HT1080 (cell line): Measurements from ENCODE around the gene CACNG3. TPM values are rescaled to one million over a fixed set of nuclear protein-coding genes. Genes with fewer than 3 reads are reported as not detected.
"Not testable (repeated sequence)": the region's sequence is repeated elsewhere in the genome, so short reads cannot be mapped to it uniquely, and the experiment has no call there.

Experiments
- DNase-seq: peaks from one replicate; pipeline ENCODE4 v3.0.0-alpha.2; 2015; ENCODE audit warnings: low read depth
- total RNA-seq: library from RNA; depleted of rRNA; stranded (reverse); fragments of >200 nt; shearing (Covaris generic); gene quantifications from 2 replicates; pipeline ENCODE4 v1.2.3, GENCODE V29; 2014

Gene CACNG3
- total RNA-seq, 1 experiment from 2014 or later: not detected

DNA sequence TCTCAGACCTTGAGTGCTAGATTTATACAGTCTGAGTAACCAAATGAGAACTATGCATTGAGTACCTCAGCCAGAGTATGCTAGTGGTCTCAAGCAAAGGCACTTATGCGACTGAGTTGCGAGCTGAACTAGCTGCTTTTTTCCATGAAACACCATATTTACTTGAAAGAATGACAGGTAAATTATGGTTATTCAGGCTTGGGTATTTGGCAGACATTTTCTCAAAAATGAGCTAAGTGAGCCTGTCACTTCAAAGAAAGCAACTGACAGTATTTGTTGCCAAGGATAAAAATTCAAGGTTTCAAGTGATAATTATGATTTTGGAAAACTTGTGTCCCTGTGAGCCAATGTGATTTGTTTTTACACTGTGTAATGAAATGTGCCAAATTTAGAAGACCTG is 19.3 kb downstream of the CACNG3 start:
- no peak for DNase-seq

DNA sequence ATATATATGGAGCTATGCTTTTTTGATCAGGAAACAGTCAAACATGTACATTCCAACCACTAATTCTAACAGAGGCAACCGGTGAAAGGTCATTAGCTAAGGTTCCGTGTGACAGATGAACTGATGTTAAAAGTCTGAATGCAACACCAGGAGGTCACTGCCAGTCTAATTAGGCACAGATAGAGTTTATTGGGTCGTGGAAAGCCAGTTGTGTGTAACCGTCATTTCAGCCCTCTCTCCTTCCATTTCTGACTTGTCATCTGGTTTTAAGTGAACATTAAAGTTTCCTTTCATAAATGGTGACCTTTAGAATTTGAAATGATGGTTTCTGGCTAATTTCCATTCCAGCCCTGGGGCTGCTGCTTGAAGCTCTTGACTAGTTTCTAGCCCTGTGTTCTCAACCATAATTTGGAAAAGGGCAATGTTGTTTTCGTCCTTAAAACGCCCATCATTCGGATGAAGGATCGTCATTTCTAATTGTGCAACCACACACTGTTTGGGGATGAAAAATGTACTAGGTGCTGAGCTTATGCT is 23.9 kb downstream of the CACNG3 start:
- no peak for DNase-seq

GRCh38 chr16:24281466-24281865 is 25.3 kb downstream of the CACNG3 start:
- DNase-seq: no peak

DNA sequence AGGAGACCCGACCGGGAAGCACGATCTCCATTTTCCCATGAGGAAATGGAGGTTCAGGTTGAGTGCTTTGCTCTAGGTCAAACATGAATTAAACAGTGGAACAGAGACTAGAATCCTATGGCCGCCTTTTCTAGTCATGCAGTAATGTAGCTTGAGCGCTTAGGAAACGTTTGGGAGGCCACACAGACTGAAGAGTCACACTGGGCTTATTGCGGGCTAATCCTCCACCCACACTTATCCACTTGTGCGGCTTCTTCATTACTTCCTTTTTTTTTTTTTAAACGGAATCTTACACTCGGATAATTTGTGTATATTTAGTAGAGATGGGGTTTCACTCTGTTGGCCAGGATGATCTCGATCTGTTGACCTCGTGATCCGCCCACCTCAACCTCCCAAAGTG is 26.0 kb downstream of the CACNG3 start:
- DNase-seq: no peak

GRCh38 chr16:24286741-24287405 is 30.7 kb downstream of the CACNG3 start:
- DNase-seq: no peak

- no peak for DNase-seq
Observed at GRCh38 chr16:24288516-24288915, 32.4 kb downstream of the CACNG3 start.

GRCh38 chr16:24289166-24289700 is 33.1 kb downstream of the CACNG3 start:
- no peak for DNase-seq

DNA sequence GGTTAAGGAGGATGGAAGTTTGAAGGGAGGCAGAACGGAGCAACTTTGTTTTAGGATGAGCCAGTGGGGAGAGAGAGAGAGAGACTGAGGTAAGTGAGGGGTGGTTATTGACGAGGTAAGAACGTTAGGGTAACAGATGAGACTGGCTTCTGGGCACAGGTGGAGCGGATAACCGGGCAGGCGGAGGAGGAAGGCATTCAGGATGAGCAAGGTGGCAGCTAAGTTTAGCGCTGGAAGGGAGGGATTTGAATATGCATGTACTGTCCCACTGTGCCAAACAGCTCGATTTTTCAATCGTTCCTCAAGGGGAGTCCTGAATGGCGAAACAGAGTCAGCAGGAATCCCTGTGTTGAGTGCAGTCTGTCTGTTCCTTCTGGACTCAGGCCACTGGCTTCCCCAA is 35.8 kb downstream of the CACNG3 start:
- DNase-seq: no peak

DNA sequence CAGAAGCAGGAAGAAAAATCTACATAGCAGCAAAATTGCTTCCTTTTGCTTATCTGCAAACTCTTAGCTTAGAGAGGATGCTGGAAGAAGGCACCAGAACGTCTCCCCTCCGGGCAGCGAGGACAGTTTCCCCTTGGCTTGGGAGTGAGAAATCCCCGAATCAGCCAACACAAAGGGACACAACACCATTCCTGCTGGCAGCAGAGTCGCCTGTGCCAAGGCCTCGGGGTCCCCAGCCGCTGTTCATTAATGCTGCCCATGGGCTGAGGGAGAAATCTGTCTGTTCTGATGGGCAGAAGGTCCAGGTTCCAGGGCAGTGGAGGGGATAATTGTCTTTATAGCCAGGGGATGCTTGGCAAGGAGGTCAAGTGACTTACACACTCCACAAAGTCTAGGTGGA is 38.0 kb downstream of the CACNG3 start:
- no peak for DNase-seq

DNA sequence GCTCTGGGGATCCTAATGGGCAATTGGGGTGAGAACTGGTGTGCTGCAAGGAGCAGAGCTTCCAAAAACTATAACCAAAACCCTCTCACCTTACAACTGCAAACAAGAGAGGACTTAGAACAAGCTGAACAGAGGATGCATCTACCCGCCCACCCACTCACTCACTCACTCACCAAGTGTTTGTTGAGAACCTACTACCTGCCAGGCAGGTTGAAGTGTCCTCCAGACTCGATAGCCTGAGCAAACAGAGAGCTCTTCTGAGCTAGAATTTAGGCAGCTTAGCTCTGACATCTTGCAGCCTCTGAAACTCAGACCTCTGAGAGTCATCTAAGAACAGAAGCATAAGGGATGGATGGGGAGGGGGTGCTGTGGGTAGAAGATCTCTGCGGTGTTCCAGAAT is 41.2 kb downstream of the CACNG3 start:
- DNase-seq: no peak

- DNase-seq: peak; percentile 7
Observed at GRCh38 chr16:24298548-24299167, 42.5 kb downstream of the CACNG3 start.

DNA sequence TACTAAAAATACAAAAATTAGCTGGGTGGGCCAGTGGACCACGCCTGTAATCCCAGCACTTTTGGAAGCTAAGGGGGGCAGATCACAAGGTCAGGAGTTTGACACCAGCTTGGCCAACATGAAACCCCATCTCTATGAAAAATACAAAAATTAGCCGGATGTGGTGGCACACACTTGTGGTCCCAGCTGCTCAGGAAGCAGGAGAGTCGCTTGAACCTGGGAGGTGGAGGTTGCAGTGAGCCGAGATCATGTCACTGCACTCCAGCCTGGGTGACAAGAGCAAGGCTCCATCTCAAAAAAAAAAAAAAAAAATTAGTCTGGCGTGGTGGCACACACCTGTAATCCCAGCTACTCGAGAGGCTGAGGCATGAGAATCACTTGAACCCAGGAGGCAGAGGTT is 44.6 kb downstream of the CACNG3 start:
- not testable (repeated sequence) for DNase-seq

DNA sequence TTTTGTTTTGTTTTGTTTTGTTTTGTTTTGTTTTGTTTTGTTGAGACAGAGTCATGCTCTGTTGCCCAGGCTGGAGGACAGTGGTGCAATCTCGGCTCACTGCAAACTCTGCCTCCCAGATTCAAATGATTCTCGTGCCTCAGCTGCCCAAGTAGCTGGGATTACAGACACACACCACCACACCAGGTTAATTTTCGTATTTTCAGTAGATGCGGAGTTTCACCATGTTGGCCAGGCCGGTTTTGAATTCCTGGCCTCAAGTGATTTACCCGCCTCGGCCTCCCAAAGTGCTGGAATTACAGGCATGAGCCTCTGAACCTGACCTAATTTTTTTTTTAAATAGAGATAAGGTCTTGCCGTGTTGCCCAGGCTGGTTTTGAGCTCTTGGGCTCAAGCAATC is 46.5 kb downstream of the CACNG3 start:
- no peak for DNase-seq

DNA sequence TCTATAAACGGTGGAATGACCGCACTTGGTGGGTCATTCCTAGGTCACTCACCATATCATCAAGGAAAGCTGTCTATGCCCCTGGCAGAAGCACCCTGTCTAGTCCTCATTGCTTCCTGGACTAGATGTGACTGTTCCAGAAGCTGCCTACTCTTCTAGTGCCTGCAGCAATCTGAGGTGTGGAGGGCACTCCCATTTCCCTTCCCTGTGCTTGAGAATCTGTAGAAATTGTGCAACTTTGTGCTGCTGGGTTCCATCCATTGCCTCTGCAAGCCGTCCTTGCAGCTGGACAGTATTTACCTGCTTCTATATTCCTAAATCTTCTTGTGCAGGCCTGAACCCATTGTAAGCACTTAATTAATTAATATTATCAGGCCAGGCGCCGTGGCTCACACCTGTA is 52.1 kb downstream of the CACNG3 start:
- DNase-seq: no peak

DNA sequence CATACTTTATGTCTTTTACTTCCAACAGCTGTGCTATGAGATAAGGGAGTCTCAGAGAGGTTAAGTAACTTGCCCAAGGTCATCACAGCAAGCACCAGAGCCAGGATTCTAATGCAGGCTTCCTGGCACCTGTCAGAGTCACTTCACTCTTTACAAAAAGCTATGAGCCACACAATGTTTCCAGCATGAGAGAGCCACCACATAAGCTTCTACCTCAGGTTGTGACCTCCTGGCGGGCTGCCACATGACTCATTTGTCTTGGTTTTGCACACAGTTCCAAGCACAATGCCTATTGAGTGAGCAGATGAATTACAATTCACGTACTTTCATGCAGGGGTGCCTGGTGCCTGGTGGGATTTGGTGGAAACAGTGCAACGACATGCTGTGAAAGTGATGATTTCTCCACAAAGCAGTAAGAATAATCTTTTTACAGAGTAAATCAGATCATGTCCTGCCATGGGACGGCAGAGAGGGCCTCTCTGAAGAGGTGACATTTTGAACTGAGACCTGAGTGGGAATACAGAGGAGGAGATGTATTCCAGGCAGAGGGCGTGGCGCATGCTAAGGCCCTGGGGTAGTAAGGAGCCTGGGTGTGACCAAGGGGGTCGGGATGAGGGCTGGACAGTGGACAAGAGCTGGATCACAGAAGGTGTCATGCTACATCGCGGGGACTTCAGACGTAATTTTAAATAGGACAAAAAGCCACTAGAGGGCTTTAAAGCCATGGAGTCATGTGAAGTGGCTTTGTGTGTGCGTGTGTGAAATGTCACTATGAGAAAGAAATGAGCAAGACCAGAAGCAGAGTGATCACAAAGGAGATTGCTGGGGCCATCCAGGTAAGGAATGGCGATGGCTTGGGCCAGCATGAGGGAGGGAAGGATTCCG is 53.4 kb downstream of the CACNG3 start:
- DNase-seq: peak; percentile 75

DNA sequence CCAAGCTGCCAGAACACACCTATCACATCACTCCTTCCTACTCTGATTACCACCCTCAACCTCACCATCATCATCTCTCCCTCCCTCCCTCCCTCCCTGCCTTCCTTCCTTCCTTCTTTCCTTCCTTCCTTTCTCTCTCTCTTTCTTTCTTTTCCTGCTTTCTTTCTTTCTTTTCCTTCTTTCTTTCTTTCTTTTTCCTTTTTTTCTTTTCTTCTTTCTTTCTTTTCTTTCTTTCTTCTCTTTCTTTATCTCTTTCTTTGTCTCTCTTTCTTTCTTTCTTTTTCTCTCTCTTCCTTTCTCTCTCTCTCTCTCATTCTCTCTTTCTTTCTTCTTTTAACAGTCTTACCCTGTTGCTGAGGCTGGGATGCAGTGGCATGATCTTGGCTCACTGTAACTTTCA is 59.2 kb downstream of the CACNG3 start:
- no peak for DNase-seq

- no peak for DNase-seq
Observed at GRCh38 chr16:24318680-24319079, 62.5 kb downstream of the CACNG3 start.

DNA sequence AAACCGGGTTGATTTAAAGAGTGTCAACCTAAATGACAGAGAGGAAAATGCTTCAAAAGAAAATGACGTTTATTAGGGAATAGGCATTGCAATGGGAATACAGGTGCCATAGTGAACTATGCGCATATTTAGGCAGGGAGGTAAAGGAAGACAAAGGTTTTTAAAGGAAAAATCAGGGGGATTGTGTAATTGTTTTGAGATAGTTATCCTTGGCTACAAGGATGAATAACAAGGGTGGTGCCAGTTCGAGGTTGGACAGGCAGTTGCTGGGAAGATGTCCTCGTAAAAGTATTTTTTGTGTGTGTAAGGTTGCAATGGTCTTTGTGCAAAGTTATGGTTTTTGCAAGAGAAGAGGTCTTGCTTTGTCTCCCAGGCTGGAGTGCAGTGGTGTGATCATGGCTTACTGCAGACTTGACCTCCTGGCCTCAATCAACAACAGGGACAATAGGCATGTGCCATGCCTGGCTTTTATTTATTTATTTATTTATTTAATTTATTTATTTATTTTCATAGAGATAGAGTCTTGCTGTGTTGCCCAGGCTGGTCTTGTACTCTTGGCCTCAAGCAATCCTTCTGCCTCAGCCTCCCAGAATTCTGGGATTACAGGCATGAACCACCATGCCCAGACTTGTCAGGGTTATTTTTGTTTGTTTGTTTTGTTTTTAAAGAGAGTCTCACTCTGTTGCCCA is 63.1 kb downstream of the CACNG3 start:
- no peak for DNase-seq

GRCh38 chr16:24322106-24322505 is 66.0 kb downstream of the CACNG3 start:
- no peak for DNase-seq

GRCh38 chr16:24324421-24324820 is 68.3 kb downstream of the CACNG3 start:
- no peak for DNase-seq

DNA sequence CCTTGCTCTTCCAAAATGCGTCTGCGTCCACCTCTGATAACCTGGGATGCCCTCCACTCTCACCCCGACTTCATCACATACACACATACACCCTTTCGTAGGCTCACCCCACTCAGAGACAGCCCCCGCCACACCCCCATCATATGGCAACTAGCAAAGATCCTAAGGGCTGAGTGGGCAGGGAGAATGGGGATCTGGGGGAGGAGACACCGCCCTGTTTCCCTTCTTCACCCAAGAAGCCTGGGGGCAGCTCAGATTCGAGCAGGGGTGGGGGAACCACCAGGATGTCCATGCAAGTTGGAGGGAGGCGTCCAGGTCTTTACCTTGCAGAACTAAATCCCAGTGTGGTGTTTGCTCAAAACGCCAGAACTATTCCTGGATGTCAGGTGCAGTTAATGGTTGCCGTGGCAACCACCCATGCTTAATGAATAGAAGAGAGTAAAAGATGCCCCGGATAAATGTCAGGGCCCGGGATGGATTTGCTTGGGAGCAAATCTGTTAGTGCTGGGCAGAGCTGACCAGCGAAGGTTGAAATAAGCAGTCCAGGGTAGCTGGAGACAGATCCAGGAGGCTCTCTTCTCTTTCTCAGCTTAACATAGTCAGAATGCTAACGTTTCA is 72.8 kb downstream of the CACNG3 start:
- DNase-seq: no peak
